Cardiac septum (tissue), 1 donor: ENCODE measurements around the gene CRB2. TPM values are rescaled to one million over a fixed set of nuclear protein-coding genes. Genes with fewer than 3 reads are reported as not detected.
A peak's percentile ranks its signal among the peaks of the same experiment; 100 is the strongest.

Source experiments
- DNase-seq: peaks from one replicate; pipeline ENCODE4 v3.0.0-alpha.2; 2020; ENCODE audit warnings: low spot score
- intact Hi-C: fragments of 100-400 bp; cut with DNase I; formaldehyde crosslinking; loops from one replicate; pipeline ENCODE4 v1.14.0; 2022
- total RNA-seq: library from RNA; stranded (reverse); fragmentation: NEBNext Ultra II Directional; extraction: Animal tissue kit (Norgen Biotek cat#: 25700); gene quantifications from one replicate; pipeline ENCODE4 v1.2.1, GENCODE V29; 2021
- donor health status: DM: no; HTN: no; CAD: no.

The CRB2 gene
- total RNA-seq, 1 donor from 2014 or later = not detected

DNA sequence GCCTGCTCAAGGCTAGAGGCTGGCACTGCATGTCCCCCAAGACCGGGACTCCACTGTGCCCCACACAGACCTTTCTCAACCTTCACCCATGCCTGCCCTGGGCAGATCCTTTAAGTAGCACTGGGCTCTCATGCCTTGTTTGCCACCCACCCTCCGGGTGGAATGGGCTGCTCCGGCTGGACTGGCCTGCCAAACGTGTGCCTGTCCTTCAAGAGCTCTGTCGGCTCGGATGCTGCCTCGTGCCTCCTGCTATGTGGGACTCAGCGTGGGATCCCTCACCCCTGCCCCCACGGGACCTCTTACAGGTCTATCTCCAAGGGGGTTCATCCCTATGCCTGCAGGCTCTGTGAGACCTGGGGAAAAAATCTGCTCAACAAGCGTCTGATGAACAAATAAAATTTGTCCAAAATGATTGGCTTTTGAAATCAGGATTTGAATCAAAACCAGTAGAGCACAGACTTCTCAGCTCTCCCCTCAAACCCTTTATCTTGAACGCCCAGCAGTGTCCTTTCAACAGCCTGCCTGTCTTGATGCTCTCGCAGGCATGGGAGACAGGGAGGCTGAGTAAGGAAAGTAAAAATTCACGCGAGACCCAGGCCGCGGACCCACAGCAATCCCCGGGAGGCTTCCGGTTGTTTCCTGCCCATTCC is 56.3 kb downstream of the CRB2 start:
- DNase-seq = no peak
- intact Hi-C loops = no loop called here

GRCh38 chr9:123414204-123414603 is 58.2 kb downstream of the CRB2 start:
- intact Hi-C loops = no loop called here
- DNase-seq = no peak

GRCh38 chr9:123414936-123415930 is 59.2 kb downstream of the CRB2 start:
- intact Hi-C loops = no loop called here
- no peak for DNase-seq

- intact Hi-C loops = no loop called here
- DNase-seq = no peak
These were observed 60.2 kb downstream of the CRB2 start for GRCh38 chr9:123416176-123416575.

DNA sequence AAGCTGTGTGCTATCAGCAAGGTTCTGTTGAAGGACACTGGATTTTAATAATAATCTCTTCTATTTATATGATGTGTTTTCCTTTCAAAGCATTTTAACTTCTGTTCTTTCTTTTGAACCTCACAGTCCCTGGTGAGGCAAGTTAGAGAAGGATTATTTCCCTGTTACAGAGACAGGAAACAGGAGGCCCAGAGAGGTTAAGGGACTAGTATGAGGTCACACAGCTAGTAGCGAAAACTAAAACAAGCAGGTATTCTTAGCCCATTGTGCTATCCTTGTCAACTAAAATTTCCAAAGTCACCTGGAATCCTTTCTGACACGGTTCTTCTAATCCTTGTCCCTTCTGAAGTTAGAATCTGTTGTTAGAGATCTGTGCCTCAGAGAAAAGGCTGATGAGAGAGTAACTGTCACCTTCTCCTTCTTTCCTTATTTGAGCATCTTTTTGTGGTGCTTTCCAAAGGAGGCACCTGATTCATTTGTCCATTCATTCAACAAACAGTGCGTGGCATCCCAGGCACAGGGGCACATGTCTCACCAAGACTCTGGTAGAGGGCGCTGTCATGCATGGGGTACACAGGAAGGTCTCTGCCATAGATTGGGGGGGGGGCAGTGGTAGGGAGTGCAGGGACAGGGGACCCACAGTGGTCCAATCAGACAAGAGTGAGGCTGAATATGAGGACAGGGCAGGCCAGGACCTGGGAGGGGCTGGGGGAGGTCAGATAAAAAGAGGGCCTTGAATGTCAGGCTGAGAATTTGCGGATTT is 61.5 kb downstream of the CRB2 start:
- no peak for DNase-seq
- intact Hi-C loops = no loop called here

DNA sequence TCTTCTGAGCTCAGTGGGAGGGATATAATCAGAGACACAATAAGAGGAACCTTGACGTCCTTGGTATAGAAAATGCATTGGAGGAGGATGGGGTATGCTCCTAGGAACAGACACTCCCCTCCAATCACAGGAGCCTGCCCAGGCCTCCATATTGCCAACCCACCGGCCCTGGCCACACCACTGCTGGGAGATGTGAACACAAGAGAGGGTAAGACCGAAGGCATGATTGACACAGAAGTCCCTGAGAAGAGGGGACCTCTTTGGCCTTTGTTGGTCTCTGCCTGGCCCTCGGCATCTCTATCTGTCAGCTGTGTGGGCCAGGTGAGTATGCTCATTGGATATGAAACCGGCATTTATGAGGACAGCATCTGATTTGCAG is 62.0 kb downstream of the CRB2 start:
- intact Hi-C loops = no loop called here
- DNase-seq = no peak

GRCh38 chr9:123418506-123418905 is 62.5 kb downstream of the CRB2 start:
- no peak for DNase-seq
- intact Hi-C loops = no loop called here

DNA sequence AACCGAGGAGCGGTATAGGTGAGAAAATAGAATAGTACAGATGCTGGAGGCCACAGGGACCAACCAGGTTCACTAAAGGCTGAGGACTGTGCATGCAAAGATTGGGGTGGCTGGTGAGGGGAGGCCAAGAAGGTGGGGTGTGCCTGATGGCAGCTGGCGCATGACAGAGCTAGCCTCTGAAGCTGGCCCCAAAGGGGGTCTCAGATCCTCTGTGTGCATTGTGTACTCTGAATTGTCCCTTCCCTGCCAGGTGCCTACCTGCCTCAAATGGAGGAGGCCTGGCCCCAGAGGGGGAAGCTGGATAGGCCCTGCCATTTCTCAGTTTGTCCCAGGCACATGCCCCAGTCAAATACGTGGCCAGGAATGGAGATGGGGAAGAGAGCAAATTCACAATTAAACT is 63.1 kb downstream of the CRB2 start:
- DNase-seq = peak; percentile 56
- intact Hi-C loops = no loop called here

- peak; percentile 66 for DNase-seq
- intact Hi-C loops = no loop called here
These were observed 64.0 kb downstream of the CRB2 start for GRCh38 chr9:123419721-123420591.

- intact Hi-C loops = no loop called here
- DNase-seq = peak; percentile 41
These were observed 64.7 kb downstream of the CRB2 start for GRCh38 chr9:123420592-123421111.

DNA sequence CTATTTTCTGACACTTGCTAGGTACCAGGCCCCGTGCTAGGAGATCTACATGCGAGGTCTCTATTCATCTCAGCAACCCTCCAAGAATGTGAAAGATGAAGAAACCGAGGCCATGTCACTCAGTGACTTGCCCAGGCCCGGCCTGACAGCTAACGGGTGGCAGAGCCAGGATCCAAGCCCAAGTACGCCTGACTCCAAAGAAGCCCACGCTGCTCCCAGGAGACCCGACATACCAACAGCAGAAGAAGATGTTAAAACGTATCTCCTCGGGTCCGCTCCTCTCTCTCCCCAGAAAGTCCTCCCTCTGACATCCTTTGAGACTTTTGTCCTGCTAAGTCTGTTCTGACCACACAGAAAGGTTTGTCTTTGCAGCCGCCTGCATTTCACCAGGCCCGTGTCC is 65.2 kb downstream of the CRB2 start:
- peak; percentile 46 for DNase-seq
- intact Hi-C loops = no loop called here

GRCh38 chr9:123421801-123422455 is 65.9 kb downstream of the CRB2 start:
- intact Hi-C loops = no loop called here
- peak; percentile 43 for DNase-seq

- intact Hi-C loops = no loop called here
These were observed 66.8 kb downstream of the CRB2 start for GRCh38 chr9:123422635-123423310.

DNA sequence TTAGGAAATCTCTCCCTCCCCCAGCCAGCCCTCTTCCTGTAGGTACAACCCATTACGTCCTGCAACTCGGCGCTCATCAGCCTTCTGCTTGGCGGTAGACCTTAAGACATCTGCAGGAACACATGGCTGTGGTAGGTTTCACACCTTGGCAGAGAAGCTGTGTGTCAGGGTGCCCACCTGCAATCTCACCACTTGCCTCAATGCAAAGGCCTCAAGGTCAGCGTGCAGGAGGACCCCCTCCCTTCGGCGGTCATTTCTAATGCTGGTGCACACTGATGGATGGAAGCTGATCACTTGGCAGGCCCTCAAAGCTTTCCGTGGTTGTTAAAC is 67.3 kb downstream of the CRB2 start:
- no peak for DNase-seq
- intact Hi-C loops = no loop called here

More at GRCh38 chr9:123422635-123423310, 66.8 kb downstream of the CRB2 start:
- DNase-seq = peak; percentile 39

GRCh38 chr9:123424131-123424530 is 68.1 kb downstream of the CRB2 start:
- DNase-seq = peak; percentile 65
- intact Hi-C loops = no loop called here

DNA sequence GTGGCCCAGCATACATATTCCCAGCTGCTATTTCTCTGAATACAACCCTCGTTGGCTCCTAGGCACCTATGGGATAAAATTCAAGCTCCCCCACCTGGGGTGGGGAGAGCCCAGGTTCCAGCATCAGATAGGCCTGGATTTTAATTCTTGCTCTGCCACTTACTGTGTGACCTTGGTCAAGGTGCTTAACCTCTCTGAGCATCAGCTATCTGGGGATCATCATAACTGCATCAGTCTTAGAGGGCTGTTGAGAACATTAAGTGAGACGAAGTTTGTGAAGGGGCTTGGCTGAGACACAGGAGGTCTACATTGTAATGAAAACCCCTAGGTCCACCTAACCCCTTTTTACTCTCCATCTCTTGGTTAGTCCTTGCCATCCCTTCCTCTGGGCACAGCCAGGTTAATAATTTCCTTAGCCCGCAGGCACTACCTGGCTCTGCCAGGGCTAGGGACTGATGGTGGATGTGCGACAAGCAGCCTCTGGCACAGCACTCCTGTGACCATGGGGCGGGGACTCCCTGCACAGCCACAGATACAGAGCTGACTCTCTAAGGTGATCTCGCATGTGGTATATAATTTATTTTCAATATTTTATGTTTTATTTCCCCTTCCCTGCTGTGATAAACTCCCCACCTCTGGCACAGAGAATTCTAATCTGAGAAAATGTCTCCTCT is 68.7 kb downstream of the CRB2 start:
- intact Hi-C loops = no loop called here
- DNase-seq = peak; percentile 19

- intact Hi-C loops = no loop called here
These were observed 69.3 kb downstream of the CRB2 start for GRCh38 chr9:123425261-123425821.

More at GRCh38 chr9:123425261-123425821, 69.3 kb downstream of the CRB2 start:
- peak; percentile 56 for DNase-seq
